ENCODE measurements around the gene MAPK4.
A peak's percentile ranks its signal among the peaks of the same experiment; 100 is the strongest.

Gene MAPK4

DNA sequence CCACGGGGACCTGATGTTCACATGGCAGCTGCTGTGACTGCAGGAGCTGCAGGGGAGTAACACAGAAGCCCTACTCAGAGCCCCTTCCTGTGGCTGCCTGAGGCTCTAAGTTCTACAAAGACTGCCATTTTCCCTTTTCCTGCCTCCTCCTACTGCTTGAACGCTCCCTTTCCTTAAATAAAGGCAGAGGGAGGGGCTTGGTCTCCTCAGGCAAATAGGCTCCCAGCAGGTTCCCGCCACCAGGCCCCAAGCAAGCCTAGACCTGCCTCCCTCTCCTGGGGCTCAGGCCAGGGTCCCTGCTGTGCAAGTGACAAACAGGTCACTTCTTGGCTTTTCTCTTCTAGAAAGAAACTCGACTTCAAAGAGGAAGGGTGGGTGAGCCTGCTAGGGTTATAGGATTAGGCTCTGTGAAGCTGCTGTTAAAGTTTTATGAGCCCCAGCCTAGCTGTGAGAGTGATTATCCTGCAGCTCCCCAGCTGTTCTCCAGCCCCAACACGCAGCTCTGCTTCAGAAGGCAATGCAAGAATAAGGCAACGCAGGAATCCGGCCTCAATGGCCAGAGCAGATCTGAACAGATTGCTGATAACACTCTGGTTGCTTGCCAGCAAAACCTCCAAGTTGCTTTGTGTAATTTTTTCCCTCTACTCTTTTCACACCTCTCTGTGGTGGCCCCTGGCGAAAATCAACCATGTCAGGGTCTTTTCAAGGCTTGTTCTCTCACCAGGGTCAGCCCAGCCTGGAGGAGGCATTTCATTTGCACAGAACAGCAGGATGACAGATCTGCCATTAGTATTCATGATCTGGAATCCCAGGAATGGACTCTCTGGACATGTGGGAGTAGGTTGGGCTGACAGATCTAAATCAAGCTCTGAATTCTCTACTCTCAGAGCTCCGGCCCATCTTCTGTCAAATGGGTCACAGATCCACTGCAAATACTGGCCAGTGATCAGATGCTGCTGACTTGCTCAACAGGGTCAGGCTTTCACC is 188.6 kb downstream of the MAPK4 start (continued):
- TF ChIP-seq TCF7L2 (IDR thresholded peaks at IDR 0.05; ENCODE audit: borderline replicate concordance, low read depth, low read length) = peak; percentile 96
- no peak for TF ChIP-seq PRDM1 (tag by site-specific recombination; IDR thresholded peaks at IDR 0.05)
- TF ChIP-seq ZNF169 (tag by site-specific recombination; IDR thresholded peaks at IDR 0.05) = no peak
- TF ChIP-seq ZNF121 (tag by site-specific recombination; IDR thresholded peaks at IDR 0.05) = no peak; the same call in 1 of the 2 replicates
- no peak for TF ChIP-seq KLF8 (tag by site-specific recombination; IDR thresholded peaks at IDR 0.05)
- TF ChIP-seq, protein P1, sequence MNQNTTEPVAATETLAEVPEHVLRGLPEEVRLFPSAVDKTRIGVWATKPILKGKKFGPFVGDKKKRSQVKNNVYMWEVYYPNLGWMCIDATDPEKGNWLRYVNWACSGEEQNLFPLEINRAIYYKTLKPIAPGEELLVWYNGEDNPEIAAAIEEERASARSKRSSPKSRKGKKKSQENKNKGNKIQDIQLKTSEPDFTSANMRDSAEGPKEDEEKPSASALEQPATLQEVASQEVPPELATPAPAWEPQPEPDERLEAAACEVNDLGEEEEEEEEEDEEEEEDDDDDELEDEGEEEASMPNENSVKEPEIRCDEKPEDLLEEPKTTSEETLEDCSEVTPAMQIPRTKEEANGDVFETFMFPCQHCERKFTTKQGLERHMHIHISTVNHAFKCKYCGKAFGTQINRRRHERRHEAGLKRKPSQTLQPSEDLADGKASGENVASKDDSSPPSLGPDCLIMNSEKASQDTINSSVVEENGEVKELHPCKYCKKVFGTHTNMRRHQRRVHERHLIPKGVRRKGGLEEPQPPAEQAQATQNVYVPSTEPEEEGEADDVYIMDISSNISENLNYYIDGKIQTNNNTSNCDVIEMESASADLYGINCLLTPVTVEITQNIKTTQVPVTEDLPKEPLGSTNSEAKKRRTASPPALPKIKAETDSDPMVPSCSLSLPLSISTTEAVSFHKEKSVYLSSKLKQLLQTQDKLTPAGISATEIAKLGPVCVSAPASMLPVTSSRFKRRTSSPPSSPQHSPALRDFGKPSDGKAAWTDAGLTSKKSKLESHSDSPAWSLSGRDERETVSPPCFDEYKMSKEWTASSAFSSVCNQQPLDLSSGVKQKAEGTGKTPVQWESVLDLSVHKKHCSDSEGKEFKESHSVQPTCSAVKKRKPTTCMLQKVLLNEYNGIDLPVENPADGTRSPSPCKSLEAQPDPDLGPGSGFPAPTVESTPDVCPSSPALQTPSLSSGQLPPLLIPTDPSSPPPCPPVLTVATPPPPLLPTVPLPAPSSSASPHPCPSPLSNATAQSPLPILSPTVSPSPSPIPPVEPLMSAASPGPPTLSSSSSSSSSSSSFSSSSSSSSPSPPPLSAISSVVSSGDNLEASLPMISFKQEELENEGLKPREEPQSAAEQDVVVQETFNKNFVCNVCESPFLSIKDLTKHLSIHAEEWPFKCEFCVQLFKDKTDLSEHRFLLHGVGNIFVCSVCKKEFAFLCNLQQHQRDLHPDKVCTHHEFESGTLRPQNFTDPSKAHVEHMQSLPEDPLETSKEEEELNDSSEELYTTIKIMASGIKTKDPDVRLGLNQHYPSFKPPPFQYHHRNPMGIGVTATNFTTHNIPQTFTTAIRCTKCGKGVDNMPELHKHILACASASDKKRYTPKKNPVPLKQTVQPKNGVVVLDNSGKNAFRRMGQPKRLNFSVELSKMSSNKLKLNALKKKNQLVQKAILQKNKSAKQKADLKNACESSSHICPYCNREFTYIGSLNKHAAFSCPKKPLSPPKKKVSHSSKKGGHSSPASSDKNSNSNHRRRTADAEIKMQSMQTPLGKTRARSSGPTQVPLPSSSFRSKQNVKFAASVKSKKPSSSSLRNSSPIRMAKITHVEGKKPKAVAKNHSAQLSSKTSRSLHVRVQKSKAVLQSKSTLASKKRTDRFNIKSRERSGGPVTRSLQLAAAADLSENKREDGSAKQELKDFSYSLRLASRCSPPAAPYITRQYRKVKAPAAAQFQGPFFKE (tag by site-specific recombination; IDR thresholded peaks at IDR 0.05; ENCODE audit: borderline replicate concordance) = no peak
- TF ChIP-seq ZNF776 (tag by site-specific recombination; IDR thresholded peaks at IDR 0.05; ENCODE audit: borderline replicate concordance) = no peak
- no peak for TF ChIP-seq ZNF23 (tag by site-specific recombination; IDR thresholded peaks at IDR 0.05; ENCODE audit: borderline replicate concordance)
- TF ChIP-seq ZNF202 (tag by site-specific recombination; IDR thresholded peaks at IDR 0.05; ENCODE audit: borderline replicate concordance) = no peak
- TF ChIP-seq ZBTB11 (tag by site-specific recombination; conservative IDR thresholded peaks at IDR 0.05; ENCODE audit: low read depth) = no peak
- TF ChIP-seq GLIS1 (tag by site-specific recombination; IDR thresholded peaks at IDR 0.05) = peak; percentile 97
- TF ChIP-seq ZNF629 (tag by site-specific recombination; IDR thresholded peaks at IDR 0.05) = peak; percentile 55; the same call in 1 of the 2 replicates
- no peak for TF ChIP-seq ZNF768 (tag by site-specific recombination; IDR thresholded peaks at IDR 0.05)
- no peak for TF ChIP-seq ZNF654 (tag by site-specific recombination; IDR thresholded peaks at IDR 0.05; ENCODE audit: low read depth)
- no peak for TF ChIP-seq EGR2 (tag by site-specific recombination; IDR thresholded peaks at IDR 0.05; ENCODE audit: low read depth)
- TF ChIP-seq SCRT2 (tag by site-specific recombination; IDR thresholded peaks at IDR 0.05) = peak; percentile 67
- peak; percentile 87 for TF ChIP-seq OVOL3 (tag by site-specific recombination; IDR thresholded peaks at IDR 0.05)
- TF ChIP-seq ZNF529 (tag by site-specific recombination; IDR thresholded peaks at IDR 0.05; ENCODE audit: insufficient replicate concordance) = peak; percentile 30
- TF ChIP-seq, protein P2, sequence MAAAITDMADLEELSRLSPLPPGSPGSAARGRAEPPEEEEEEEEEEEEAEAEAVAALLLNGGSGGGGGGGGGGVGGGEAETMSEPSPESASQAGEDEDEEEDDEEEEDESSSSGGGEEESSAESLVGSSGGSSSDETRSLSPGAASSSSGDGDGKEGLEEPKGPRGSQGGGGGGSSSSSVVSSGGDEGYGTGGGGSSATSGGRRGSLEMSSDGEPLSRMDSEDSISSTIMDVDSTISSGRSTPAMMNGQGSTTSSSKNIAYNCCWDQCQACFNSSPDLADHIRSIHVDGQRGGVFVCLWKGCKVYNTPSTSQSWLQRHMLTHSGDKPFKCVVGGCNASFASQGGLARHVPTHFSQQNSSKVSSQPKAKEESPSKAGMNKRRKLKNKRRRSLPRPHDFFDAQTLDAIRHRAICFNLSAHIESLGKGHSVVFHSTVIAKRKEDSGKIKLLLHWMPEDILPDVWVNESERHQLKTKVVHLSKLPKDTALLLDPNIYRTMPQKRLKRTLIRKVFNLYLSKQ (tag by site-specific recombination; IDR thresholded peaks at IDR 0.05; ENCODE audit: borderline replicate concordance) = no peak
- TF ChIP-seq ZNF561 (tag by site-specific recombination; IDR thresholded peaks at IDR 0.05; ENCODE audit: borderline replicate concordance) = peak; percentile 83
- TF ChIP-seq ZNF664 (tag by site-specific recombination; IDR thresholded peaks at IDR 0.05) = peak; percentile 59; the same call in 1 of the 2 replicates
- TF ChIP-seq ZNF585B (tag by site-specific recombination; IDR thresholded peaks at IDR 0.05) = no peak
- TF ChIP-seq, protein P3, sequence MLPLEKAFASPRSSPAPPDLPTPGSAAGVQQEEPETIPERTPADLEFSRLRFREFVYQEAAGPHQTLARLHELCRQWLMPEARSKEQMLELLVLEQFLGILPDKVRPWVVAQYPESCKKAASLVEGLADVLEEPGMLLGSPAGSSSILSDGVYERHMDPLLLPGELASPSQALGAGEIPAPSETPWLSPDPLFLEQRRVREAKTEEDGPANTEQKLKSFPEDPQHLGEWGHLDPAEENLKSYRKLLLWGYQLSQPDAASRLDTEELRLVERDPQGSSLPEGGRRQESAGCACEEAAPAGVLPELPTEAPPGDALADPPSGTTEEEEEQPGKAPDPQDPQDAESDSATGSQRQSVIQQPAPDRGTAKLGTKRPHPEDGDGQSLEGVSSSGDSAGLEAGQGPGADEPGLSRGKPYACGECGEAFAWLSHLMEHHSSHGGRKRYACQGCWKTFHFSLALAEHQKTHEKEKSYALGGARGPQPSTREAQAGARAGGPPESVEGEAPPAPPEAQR (tag by site-specific recombination; IDR thresholded peaks at IDR 0.05) = peak; percentile 62; the same call in 1 of the 2 replicates
- peak; percentile 86 for TF ChIP-seq ZNF558 (tag by site-specific recombination; IDR thresholded peaks at IDR 0.05)
- TF ChIP-seq ZXDB (tag by site-specific recombination; IDR thresholded peaks at IDR 0.05) = peak; percentile 81
- no peak for TF ChIP-seq ZNF133 (tag by site-specific recombination; IDR thresholded peaks at IDR 0.05)
- no peak for TF ChIP-seq ZNF707 (tag by site-specific recombination; IDR thresholded peaks at IDR 0.05)
- TF ChIP-seq ZFP37 (tag by site-specific recombination; IDR thresholded peaks at IDR 0.05) = no peak

Measured in HEK293 (cell line).